ENCODE data around the gene FAM229A.

FAM229A gene

DNA sequence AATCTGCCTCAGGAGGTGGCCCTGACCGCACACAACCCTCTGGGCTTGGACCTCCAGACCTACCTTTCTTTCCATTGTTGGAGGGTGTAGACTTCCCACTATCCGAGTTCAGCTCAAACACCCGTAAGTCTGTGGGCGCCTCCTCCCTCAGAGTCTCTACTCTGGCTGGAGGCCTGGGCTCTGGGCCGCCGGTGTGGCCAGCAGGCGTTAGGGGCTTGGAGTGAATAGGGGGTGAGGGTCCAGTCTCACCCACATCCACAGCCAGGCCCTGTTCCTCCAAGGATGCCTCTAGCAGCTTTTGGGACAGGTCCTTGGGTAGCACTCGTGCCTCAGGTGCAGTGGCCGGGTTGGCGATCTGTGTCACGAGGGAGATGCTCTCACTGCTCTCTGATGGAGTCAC lies 13.9 kb upstream of the FAM229A start:
- TF ChIP-seq, protein P1, sequence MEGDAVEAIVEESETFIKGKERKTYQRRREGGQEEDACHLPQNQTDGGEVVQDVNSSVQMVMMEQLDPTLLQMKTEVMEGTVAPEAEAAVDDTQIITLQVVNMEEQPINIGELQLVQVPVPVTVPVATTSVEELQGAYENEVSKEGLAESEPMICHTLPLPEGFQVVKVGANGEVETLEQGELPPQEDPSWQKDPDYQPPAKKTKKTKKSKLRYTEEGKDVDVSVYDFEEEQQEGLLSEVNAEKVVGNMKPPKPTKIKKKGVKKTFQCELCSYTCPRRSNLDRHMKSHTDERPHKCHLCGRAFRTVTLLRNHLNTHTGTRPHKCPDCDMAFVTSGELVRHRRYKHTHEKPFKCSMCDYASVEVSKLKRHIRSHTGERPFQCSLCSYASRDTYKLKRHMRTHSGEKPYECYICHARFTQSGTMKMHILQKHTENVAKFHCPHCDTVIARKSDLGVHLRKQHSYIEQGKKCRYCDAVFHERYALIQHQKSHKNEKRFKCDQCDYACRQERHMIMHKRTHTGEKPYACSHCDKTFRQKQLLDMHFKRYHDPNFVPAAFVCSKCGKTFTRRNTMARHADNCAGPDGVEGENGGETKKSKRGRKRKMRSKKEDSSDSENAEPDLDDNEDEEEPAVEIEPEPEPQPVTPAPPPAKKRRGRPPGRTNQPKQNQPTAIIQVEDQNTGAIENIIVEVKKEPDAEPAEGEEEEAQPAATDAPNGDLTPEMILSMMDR (IDR thresholded peaks at IDR 0.05; ENCODE audit: insufficient read depth, missing control alignments): no peak
- DNase-seq (ENCODE audit: insufficient read length, low spot score): no peak
- no peak for FAIRE-seq

DNA sequence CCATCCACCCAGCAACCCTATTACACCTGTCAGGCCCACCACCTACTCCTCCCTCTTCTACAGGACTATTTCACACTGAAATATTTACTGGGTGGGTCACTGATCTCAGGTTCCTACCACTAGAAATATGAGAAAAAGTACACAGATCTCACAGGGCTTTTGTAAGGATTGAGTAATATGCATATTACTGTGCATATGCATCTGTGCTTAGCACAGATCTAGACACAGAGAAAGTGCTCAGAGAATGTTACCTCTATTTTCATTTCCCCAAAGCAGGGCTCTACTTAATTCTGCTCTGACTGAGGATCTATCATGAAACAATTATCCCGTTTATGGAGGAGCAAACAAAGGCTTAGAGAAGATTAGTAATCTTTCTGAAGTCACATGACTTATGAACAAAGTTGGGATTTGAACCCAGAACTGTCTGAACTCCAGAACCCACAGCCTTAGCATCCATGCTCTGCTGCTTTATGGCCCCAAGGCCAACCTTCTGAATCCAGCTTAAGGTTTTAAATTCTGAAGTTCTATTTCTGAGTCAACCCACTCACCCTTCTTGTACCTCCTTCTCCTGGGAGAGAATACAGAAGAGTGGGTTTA lies 11.8 kb upstream of the FAM229A start:
- no peak for FAIRE-seq
- DNase-seq (ENCODE audit: insufficient read length, low spot score): no peak
- TF ChIP-seq, protein P1 (IDR thresholded peaks at IDR 0.05; ENCODE audit: insufficient read depth, missing control alignments): no peak

DNA sequence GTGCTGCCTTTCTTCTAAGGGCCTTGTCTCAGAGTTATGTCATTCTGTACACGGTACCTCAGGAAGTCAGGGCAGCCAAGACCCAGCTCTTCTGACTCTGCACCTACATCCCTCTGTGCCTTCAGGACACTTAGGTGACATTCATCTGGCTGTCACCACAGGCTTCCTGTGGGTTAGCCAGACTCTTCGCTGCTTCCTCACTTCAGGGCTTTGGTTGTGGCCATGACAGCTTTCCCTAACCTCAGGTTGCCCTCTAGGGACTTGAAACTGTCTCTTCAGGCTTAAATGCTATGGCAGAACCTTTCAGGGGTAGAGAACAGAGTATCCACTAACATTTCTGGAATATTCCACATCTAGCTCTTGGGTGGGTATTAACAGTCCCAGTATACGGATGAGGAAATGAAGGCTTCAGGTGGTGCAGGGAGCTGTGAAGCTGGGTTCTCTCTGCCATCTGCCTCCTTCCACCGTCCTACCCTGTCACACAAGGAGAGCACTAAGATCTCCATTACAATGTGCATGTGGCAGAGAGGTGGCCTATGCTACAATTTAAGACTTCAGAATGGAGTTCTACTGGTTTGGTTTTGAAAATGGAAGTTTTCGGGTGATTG lies 10.0 kb upstream of the FAM229A start:
- no peak for FAIRE-seq
- DNase-seq (ENCODE audit: insufficient read length, low spot score): no peak
- TF ChIP-seq, protein P1 (IDR thresholded peaks at IDR 0.05; ENCODE audit: insufficient read depth, missing control alignments): no peak

DNA sequence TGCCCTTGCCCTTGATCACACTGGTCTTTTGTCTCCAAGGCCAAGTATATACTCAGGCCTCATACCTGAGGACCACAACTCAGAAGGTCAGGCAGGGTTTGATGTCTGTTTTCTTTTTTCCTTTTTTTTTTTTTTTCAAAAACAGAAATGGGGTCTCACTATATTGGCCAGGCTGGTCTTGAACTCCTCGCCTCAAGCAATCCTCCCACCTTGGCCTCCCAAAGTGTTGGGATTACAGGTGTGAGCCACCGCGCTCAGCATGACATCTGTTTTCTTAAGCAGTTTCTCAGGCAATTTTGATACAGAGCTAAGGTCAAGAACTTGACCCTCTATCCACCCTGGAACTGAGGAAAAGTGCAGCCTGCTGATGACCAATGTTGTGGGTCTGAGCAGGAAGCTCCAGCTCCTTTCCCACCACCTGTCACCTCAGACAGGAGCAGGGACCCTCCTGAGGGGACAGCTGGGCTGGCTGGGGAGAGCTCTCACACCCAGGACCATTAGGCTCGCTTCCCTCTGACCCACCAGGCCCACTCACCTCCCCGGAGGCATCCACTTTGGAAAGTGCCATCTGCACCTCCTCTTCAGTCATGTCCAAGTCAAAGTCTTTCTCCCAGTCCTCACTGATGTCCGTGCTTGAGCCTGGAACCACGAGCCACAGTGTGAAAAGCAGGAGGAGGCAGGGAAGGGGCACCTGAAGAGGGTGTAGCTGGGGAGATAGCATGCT lies 5.8 kb upstream of the FAM229A start:
- FAIRE-seq: no peak
- TF ChIP-seq, protein P1 (IDR thresholded peaks at IDR 0.05; ENCODE audit: insufficient read depth, missing control alignments): no peak
- no peak for DNase-seq (ENCODE audit: insufficient read length, low spot score)

DNA sequence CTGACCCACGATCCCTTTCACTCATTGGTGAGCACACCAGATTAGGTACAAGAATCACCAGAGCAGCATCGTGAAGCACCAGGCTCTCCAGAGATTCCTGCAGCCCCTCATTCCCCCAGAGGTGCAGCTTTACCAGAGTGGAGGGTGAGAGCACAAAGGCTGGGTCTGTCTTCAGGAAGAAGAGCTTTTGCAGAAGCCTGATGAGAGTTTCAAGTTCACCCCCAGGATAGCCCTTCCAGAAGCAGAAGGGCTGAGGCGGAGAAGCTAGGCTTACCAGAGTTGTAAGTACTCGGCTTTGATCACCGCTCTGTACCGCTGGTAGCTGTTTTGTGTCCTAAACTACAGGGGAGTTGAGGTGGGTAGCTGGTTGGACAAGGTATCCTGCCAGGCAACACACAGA lies 3.2 kb upstream of the FAM229A start:
- no peak for DNase-seq (ENCODE audit: insufficient read length, low spot score)
- no peak for FAIRE-seq
- TF ChIP-seq, protein P1 (IDR thresholded peaks at IDR 0.05; ENCODE audit: insufficient read depth, missing control alignments): no peak

DNA sequence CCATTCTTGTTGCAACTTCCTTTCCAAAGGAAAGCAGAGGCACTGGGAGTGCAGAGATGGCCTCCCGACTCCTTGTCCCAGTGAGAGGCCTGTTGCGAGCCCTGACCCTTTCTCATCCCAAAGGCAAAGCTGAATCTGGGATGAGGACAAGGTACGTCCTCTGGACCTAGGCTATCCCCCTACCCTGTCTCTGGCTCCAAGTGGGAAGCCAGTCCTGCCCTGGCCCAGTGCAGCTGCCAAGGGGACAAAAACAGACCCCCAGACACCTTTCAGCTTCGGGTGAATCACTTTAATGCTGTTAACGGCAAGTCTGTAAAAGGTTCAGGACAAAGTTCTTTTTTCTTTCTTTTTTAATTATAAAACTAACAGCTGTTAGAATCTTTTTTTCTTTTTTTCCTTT lies 2.6 kb upstream of the FAM229A start:
- no peak for FAIRE-seq
- TF ChIP-seq, protein P1 (IDR thresholded peaks at IDR 0.05; ENCODE audit: insufficient read depth, missing control alignments): no peak
- DNase-seq (ENCODE audit: insufficient read length, low spot score): no peak

DNA sequence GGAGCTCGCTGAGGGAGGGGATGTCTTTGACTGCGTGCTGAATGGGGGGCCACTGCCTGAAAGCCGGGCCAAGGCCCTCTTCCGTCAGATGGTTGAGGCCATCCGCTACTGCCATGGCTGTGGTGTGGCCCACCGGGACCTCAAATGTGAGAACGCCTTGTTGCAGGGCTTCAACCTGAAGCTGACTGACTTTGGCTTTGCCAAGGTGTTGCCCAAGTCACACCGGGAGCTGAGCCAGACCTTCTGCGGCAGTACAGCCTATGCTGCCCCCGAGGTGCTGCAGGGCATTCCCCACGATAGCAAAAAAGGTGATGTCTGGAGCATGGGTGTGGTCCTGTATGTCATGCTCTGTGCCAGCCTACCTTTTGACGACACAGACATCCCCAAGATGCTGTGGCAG lies 1.4 kb upstream of the FAM229A start:
- FAIRE-seq: no peak
- DNase-seq (ENCODE audit: insufficient read length, low spot score): no peak
- TF ChIP-seq, protein P1 (IDR thresholded peaks at IDR 0.05; ENCODE audit: insufficient read depth, missing control alignments): no peak

All from D721Med (cell line).